IPS-20b (cell line): ENCODE measurements around the gene C1QTNF1.

Experiments
- H3K27ac ChIP-seq: one replicate; pipeline ENCODE4 v1.5.1; 2013; ENCODE audit warnings: low read length
- H3K27me3 ChIP-seq: 2 replicates; pipeline ENCODE4 v1.6.1; 2013; ENCODE audit warnings: mild to moderate bottlenecking, low read length, inconsistent platforms; ENCODE audit not compliant: insufficient read depth
- H3K36me3 ChIP-seq: 2 replicates; pipeline ENCODE4 v1.6.1; 2013; ENCODE audit warnings: low read depth, mild to moderate bottlenecking, inconsistent platforms, low read length, moderate library complexity; ENCODE audit not compliant: insufficient read depth
- H3K4me1 ChIP-seq: 2 replicates; pipeline ENCODE4 v1.6.1; 2013; ENCODE audit warnings: mild to moderate bottlenecking, control low read depth, inconsistent platforms, low read length, moderate library complexity; ENCODE audit not compliant: insufficient read depth
- H3K4me3 ChIP-seq: 2 replicates; pipeline ENCODE4 v1.5.1; 2013; ENCODE audit warnings: mild to moderate bottlenecking, low read length, inconsistent platforms
- H3K9ac ChIP-seq: 2 replicates; pipeline ENCODE4 v1.6.1; 2013; ENCODE audit warnings: low read depth, mild to moderate bottlenecking, inconsistent platforms, low read length, moderate library complexity
- H3K9me3 ChIP-seq: 2 replicates; pipeline ENCODE4 v1.6.1; 2013; ENCODE audit warnings: mild to moderate bottlenecking, low read depth, low read length, inconsistent platforms; ENCODE audit not compliant: insufficient read depth

C1QTNF1 gene

GRCh38 chr17:79041723-79042420 is 17.9 kb downstream of the C1QTNF1 start:
- Histone ChIP-seq H3K4me1 (no peaks in the 10 kb centered on the region; the same call in 1 of the 2 replicates), H3K27me3 (peaks cover 17% of the 10 kb centered on the region), H3K27ac (no peak overlapping the region), H3K4me3 (no peak overlapping the region), H3K36me3 (no peaks in the 10 kb centered on the region), H3K9me3 (no peaks in the 10 kb centered on the region), H3K9ac (no peak overlapping the region)

- Histone ChIP-seq H3K9ac (no peak overlapping the region), H3K36me3 (no peaks in the 10 kb centered on the region), H3K9me3 (no peaks in the 10 kb centered on the region), H3K4me1 (no peaks in the 10 kb centered on the region; the same call in 1 of the 2 replicates), H3K27me3 (peaks cover 17% of the 10 kb centered on the region), H3K27ac (no peak overlapping the region), H3K4me3 (no peak overlapping the region)
Measured at GRCh38 chr17:79042421-79043190, 18.6 kb downstream of the C1QTNF1 start.

- Histone ChIP-seq H3K9me3 (no peaks in the 10 kb centered on the region), H3K4me1 (no peaks in the 10 kb centered on the region; the same call in 1 of the 2 replicates), H3K36me3 (no peaks in the 10 kb centered on the region), H3K9ac (no peak overlapping the region), H3K27me3 (peaks cover 17% of the 10 kb centered on the region), H3K4me3 (no peak overlapping the region), H3K27ac (no peak overlapping the region)
Measured at GRCh38 chr17:79043191-79043930, 19.4 kb downstream of the C1QTNF1 start.

- peaks cover 17% of the 10 kb centered on the region for H3K27me3 ChIP-seq
Measured at GRCh38 chr17:79043931-79044320, 20.0 kb downstream of the C1QTNF1 start.

GRCh38 chr17:79044462-79044861 is 20.5 kb downstream of the C1QTNF1 start:
- H3K27me3 ChIP-seq = peaks cover 17% of the 10 kb centered on the region
- H3K9ac ChIP-seq = no peak overlapping the region
- H3K36me3 ChIP-seq = no peaks in the 10 kb centered on the region
- H3K9me3 ChIP-seq = no peaks in the 10 kb centered on the region
- no peak overlapping the region for H3K4me3 ChIP-seq
- H3K27ac ChIP-seq = no peak overlapping the region
- no peaks in the 10 kb centered on the region; the same call in 1 of the 2 replicates for H3K4me1 ChIP-seq

More at GRCh38 chr17:79043931-79044320, 20.0 kb downstream of the C1QTNF1 start:
- Histone ChIP-seq H3K9ac (no peak overlapping the region), H3K27ac (no peak overlapping the region), H3K4me1 (no peaks in the 10 kb centered on the region; the same call in 1 of the 2 replicates), H3K36me3 (no peaks in the 10 kb centered on the region), H3K4me3 (no peak overlapping the region), H3K9me3 (no peaks in the 10 kb centered on the region)

DNA sequence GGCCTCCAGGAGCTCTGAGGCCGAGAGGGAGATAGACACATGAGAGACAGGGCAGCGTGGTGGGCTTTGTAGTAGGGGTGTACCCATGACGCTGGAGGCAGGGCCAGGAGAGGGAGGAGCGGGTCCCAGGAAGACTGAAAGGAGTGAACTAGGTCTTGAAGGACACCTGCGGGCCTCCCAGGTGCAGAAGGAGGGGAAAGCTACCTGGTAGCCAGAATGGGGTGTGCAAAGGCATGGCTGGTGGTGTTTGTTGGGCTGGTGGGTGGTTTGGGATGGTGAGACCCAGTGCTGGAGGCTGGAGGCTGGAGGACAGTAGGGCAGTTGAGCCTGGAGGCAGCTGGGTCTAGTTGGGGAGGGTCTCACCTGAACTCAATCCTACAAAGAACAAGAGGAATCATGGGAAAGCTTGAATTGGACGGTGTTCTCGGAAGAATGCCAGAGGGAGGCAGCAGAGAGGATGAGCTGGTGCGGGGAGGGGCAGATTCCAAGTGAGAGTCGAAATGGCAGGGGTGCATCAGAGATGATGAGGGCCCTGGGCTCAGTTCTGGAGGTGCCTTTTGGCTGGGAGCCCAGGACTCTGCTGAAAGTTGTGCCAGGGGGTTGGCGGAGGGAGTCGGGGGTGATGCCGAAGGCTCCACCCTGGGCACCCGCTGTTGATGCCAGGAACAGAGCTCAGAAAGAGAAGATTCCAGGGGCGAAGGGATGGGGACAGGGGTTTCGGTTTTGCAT is 21.2 kb downstream of the C1QTNF1 start:
- H3K9ac ChIP-seq = no peak overlapping the region
- H3K36me3 ChIP-seq = no peaks in the 10 kb centered on the region
- no peaks in the 10 kb centered on the region; the same call in 1 of the 2 replicates for H3K4me1 ChIP-seq
- no peak overlapping the region for H3K27ac ChIP-seq
- H3K9me3 ChIP-seq = no peaks in the 10 kb centered on the region
- no peak overlapping the region for H3K4me3 ChIP-seq
- peaks cover 17% of the 10 kb centered on the region for H3K27me3 ChIP-seq

DNA sequence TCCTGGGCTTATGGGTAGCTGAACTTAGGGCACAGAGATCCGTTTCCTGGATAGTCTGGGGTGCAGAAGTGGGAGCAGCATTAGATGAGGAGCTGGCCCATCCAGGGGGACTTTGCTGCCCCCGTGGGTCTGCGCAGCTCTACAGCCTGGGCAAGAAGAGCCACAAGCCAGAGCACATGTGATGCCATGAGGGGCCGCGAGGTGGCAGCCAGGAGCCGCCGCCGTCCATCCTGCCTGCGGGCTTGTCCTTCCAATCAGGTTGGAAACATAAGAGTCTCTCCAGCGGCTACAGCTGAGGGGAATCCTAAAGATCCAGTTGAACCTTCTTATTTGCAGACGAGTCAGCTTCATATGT is 21.9 kb downstream of the C1QTNF1 start:
- H3K9ac ChIP-seq = no peak overlapping the region
- peaks cover 17% of the 10 kb centered on the region for H3K27me3 ChIP-seq
- no peak overlapping the region for H3K4me3 ChIP-seq
- no peaks in the 10 kb centered on the region; the same call in 1 of the 2 replicates for H3K4me1 ChIP-seq
- H3K27ac ChIP-seq = no peak overlapping the region
- no peaks in the 10 kb centered on the region for H3K36me3 ChIP-seq
- H3K9me3 ChIP-seq = no peaks in the 10 kb centered on the region

DNA sequence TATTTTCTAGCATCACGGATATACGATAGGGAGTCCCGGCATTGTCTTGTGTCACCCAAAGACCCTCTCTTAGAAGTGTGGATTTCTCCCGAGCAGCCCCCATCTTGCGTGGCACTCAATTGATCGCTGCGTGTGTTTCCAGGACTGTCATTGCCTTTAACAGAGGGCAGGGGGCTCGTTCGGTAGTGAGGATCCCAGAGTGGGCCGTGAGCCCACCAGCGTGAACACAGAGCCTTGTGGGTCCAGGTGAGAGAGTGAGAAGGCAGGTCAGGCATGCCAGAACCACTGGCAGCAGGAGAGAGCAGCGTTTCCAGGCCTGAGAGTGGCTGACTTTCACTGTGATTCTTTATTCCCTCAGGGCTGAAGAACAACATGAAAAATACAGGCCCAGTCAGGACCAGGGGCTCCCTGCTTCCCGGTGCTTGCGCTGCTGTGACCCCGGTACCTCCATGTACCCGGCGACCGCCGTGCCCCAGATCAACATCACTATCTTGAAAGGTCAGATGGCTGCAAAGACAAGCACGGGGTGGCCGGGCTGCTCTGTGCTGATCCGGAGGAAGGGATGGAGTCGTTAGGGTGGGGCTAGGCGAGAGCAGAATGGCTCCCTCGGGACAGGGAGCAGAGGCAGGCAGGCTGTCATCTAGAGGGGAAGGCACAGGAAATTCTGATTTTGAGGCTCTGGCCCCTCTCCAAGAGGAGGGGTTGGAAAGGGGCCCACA is 22.4 kb downstream of the C1QTNF1 start:
- Histone ChIP-seq H3K36me3 (no peaks in the 10 kb centered on the region), H3K4me1 (no peaks in the 10 kb centered on the region; the same call in 1 of the 2 replicates), H3K27ac (no peak overlapping the region), H3K4me3 (no peak overlapping the region), H3K9me3 (no peaks in the 10 kb centered on the region), H3K27me3 (peaks cover 17% of the 10 kb centered on the region), H3K9ac (no peak overlapping the region)

DNA sequence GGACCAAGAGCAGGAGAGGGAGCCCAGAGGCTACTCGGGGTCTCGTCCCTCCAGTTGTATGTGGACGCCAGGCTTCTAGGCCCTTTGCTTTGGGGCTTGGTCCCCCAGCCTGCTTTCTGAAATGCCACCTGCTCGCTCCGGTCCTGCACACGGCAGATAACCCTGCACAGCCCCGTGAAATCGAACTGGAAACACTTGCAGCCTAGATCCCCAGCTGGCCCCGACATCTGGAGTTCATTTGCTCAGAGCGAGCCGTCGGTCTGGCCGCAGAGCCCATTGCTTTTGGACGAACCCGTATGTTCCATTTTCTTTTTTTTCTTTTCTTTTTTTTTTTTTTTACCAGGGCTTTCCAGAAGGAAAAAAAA is 22.9 kb downstream of the C1QTNF1 start:
- no peak overlapping the region for H3K4me3 ChIP-seq
- H3K9me3 ChIP-seq = no peaks in the 10 kb centered on the region
- no peaks in the 10 kb centered on the region; the same call in 1 of the 2 replicates for H3K4me1 ChIP-seq
- no peak overlapping the region for H3K9ac ChIP-seq
- H3K27me3 ChIP-seq = peaks cover 17% of the 10 kb centered on the region
- H3K27ac ChIP-seq = no peak overlapping the region
- H3K36me3 ChIP-seq = no peaks in the 10 kb centered on the region

- H3K9ac ChIP-seq = no peak overlapping the region
- H3K27me3 ChIP-seq = peaks cover 17% of the 10 kb centered on the region
- no peaks in the 10 kb centered on the region for H3K9me3 ChIP-seq
- H3K4me1 ChIP-seq = no peaks in the 10 kb centered on the region; the same call in 1 of the 2 replicates
- H3K27ac ChIP-seq = no peak overlapping the region
- no peaks in the 10 kb centered on the region for H3K36me3 ChIP-seq
- no peak overlapping the region for H3K4me3 ChIP-seq
Measured at GRCh38 chr17:79047291-79047920, 23.4 kb downstream of the C1QTNF1 start.
